ENCODE data around the gene CHCHD6. TPM values are rescaled to one million over a fixed set of nuclear protein-coding genes. Genes with fewer than 3 reads are reported as not detected.

CHCHD6 gene
- total and polyA plus RNA-seq, 2 of the 4 experiments (the other 2 are of a cell fraction), result 18.8 to 28.9 TPM

GRCh38 chr3:126692858-126693257, 11.2 kb upstream of the CHCHD6 start:
- intact Hi-C loops (cut with micrococcal nuclease) (no loop called here), in situ Hi-C loops (cut with MboI; ENCODE audit: low sequenced_read_pairs) (no loop called here), dilution Hi-C loops (cut with HindIII; ENCODE audit: low sequenced_read_pairs, unreplicated experiment) (no loop called here)
- Histone ChIP-seq H3K18ac (ENCODE audit: low read depth, low read length) (no peak overlapping the region), H4K5ac (ENCODE audit: low read depth, low read length) (no peak overlapping the region), H2AK5ac (ENCODE audit: low read depth, low read length) (no peak overlapping the region), H3K36me3 (ENCODE audit: control insufficient read depth, insufficient read depth, low read length) (no peaks in the 10 kb centered on the region), H4K8ac (ENCODE audit: low read depth in 2 of 2, low read length in 2 of 2) (no peak overlapping the region), H3K14ac (replicated peaks; ENCODE audit: low read depth, low read length) (no peak overlapping the region), H2BK15ac (ENCODE audit: low read depth, low read length) (no peak overlapping the region), H3K4me1 (ENCODE audit: control insufficient read depth, insufficient read depth, low read length) (peaks cover 3% of the 10 kb centered on the region; the same call in 1 of the 2 replicates), H3K27me3 (ENCODE audit: control insufficient read depth, insufficient read depth, low read length) (peaks cover 21% of the 10 kb centered on the region), H4K20me1 (ENCODE audit: insufficient read depth, low read length) (no peaks in the 10 kb centered on the region), H2BK120ac (ENCODE audit: low read depth, low read length) (no peak overlapping the region), H3K9me1 (ENCODE audit: insufficient read depth, low read length) (no peaks in the 10 kb centered on the region), H3K27ac (ENCODE audit: insufficient read depth, low read length) (no peak overlapping the region), H4K91ac (ENCODE audit: insufficient read depth, low read depth, low read length) (no peak overlapping the region), H3K79me1 (ENCODE audit: low read depth in 1 of 2, low read length in 2 of 2) (no peaks in the 10 kb centered on the region), H2BK5ac (ENCODE audit: low read depth, low read length, poor library complexity, severe bottlenecking) (no peak overlapping the region), H3K4me2 (ENCODE audit: low read depth, low read length) (no peak overlapping the region), H2BK20ac (ENCODE audit: low read depth, low read length) (no peak overlapping the region), H3K4me3 (ENCODE audit: insufficient read depth, low read depth, low read length) (no peak overlapping the region), H3K9me3 (ENCODE audit: control insufficient read depth, insufficient read depth, low read length) (no peaks in the 10 kb centered on the region), H3K9ac (ENCODE audit: low read depth, low read length) (no peak overlapping the region), H2AK9ac (replicated peaks; ENCODE audit: low read depth, low read length, poor library complexity) (no peak overlapping the region), H2AFZ (replicated peaks; ENCODE audit: low read length, poor library complexity) (no peak overlapping the region), H3K23ac (ENCODE audit: low read depth, low read length) (no peak overlapping the region), H3K4ac (ENCODE audit: low read depth, low read length) (no peak overlapping the region), H3K56ac (ENCODE audit: extremely low read depth, insufficient read depth, low read length) (no peak overlapping the region)
- ChIA-PET POLR2A (ENCODE audit: unreplicated experiment) (no interaction called here), CTCF (no interaction called here)
- DNase-seq, result no peak
- TF ChIP-seq RCOR1 (IDR thresholded peaks at IDR 0.05; ENCODE audit: insufficient replicate concordance, low read length) (no peak), POLR2A (IDR thresholded peaks at IDR 0.05; ENCODE audit: low read depth, low read length) (no peak), BHLHE40 (IDR thresholded peaks at IDR 0.05; ENCODE audit: low read depth, low read length) (no peak)
- BruUV-seq (replicated peaks), result no TSS peak
- no CpG with 5 or more reads among the region's 5 CpGs for WGBS, 2 experiments (ENCODE audit: extremely low coverage in 2 of 2, insufficient read length in 1 of 2)
- no peak for ATAC-seq (ENCODE audit: low read depth)

All from IMR-90 (cell line).